Activated T-cell treated with anti-CD3 and anti-CD28 coated beads for 1 hour (primary cell): ENCODE results near the gene ARID4B.

Source experiments
- DNase-seq: peaks from one replicate; pipeline ENCODE4 v3.0.0-alpha.2; 2020; ENCODE audit warnings: low read depth

ARID4B gene

DNA sequence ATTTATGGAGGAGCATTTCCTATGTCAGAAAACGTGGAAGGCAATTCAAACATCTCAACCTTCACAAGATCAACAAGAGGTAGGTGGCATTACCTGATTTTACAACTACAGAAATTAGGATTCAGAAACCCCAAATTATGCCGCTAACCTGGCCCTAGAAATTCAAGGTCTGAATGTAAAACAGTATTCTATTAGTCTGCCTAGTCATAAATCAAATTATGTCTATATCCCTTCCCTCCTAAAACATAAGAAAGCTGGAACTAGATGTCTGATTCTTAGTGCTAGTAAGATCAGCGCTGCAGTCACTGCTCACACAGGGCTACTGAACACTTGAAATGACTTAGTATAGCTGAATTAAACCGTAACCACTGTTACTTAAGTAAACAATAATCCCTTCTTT is 200.8 kb downstream of the ARID4B start:
- no peak for DNase-seq

DNA sequence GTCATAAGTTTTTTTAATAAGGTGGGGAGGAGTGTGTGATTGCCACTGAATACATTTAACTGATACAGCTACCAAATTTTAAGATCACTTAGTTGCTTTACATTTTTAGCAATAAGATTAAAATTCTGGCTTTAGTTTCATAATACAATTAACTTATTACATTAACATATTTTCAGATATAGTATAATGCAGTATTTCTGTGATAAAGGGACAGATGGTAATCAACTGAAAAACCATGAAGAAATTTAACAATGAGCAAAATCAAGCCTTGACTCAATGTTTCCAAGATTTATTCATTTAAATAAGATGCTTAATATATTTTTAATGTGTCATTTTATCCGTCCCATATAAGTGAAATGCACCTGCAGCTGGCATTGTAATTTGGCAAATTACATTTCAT is 203.3 kb downstream of the ARID4B start:
- DNase-seq: no peak

DNA sequence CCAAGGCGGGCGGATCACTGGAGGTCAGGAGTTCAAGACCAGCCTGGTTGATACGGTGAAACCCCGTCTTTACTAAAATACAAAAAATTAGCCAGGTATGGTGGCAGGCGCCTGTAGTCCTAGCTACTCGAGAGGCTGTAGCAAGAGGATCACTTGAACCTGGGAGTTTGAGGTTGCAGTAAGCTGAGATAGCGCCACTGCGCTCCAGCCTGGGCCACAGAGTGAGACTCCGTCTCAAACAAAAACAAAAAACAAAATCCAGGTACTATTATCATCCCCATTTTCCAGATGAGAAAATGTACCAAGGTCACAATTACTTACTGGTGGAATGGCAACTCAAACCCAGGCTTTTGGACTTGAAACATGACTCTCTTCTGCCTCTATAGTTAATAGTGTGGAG is 203.9 kb downstream of the ARID4B start:
- no peak for DNase-seq

DNA sequence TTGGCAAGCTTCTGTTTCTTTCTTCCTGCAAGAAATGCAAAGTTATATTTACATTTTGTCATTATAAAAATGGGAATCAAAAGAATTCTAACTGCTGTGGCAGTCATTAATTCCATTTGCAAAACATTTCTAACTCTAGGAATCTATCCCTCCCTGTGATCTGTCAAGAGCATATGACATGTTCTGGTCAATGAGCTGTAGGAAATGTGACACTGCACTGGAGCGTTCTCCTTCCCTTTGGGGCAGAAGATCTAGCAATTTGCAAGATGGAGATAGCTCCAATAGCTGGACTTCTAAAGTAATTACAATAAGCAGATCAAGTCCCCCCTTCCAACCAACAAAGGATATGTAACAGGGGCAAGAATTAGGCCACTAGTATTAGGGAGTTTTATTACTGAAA is 205.6 kb downstream of the ARID4B start:
- no peak for DNase-seq
